GM19463 (cell line): ENCODE data around the gene GPC4.
"Not testable (repeated sequence)": the region's sequence is repeated elsewhere in the genome, so short reads cannot be mapped to it uniquely, and the experiment has no call there.

ENCODE experiments used
- ATAC-seq: cut with Tn5 transposase; IDR thresholded peaks from one replicate; pipeline ENCODE4 v1.9.1; 2021; ENCODE audit warnings: mild to moderate bottlenecking, moderate library complexity; ENCODE audit not compliant: unreplicated experiment

GPC4 gene

DNA sequence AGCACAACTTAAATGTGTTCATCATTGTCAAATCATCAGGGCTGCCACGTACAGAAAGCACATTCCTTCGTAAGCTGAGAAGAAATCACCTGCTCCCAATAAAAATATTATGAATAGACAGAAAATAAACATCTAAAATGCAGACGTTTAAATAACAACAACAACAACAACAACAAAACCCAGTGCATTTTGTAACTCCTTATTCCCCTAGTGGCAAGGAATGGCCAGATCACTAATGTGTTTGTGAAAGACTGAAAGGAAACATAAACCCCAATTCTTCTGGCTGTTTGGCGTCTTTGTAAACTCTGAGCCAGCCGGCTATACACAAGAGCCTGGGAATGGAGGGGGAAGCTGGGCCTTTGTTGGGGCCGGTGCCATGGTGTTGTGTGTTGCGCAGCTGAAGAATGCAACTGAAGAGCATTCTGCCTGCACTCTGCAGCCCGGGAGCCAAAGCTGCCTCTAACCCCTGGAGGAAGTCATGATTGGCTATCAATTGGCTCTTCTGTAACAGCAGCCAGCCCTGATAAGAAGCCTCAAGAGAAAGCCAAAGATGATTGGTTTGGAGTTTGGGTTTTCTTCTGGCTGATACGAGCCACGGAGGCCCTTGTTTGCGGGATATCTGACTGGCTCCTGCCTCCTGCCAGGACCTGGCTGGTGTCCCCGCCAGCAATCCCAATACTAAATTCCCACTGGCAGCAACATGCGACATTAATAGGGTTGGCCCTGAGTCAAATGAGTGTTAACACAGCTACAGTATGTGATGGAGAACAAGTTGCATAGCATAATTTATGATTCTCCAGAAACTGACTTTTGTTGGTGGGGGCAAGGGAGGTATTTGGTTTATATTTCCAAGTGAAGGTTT is 107.4 kb downstream of the GPC4 start:
- ATAC-seq = no peak

DNA sequence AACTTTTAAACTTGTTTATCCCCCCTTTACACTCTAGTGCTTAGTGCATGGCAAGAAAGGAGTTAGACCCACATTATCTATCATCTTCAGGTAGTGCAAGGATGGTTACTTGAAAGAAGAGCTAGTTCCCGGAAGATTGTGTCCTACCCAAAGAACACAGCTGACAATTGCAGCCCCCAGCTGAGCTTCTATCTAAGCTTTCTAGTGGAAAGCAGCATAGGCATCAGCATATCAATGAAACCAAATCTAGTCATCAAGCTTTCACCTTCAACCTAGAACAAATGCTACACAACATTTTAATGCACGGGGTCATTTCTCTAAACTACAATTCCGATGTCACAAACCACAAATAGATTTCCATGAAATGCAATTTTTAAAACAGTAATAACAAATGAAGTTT is 108.2 kb downstream of the GPC4 start:
- ATAC-seq = no peak

DNA sequence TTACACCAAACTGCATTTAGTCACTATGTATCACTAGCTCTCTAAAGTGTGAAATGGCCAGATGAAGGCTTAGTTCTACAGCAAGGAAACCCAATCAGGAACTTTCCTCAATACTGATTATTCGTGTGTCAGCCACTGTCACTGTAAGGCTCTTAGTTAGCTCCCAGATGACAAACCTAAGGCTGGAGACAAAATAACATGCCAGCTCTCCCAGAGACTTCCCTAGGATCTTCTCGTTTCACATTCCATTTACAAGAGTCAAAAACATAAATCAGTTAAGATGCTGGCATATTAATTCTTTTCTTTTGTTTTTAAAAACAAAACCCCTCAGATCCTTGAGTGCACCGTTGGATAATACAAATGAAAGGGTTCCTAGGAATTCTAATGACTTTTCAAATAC is 109.0 kb downstream of the GPC4 start:
- ATAC-seq = no peak

DNA sequence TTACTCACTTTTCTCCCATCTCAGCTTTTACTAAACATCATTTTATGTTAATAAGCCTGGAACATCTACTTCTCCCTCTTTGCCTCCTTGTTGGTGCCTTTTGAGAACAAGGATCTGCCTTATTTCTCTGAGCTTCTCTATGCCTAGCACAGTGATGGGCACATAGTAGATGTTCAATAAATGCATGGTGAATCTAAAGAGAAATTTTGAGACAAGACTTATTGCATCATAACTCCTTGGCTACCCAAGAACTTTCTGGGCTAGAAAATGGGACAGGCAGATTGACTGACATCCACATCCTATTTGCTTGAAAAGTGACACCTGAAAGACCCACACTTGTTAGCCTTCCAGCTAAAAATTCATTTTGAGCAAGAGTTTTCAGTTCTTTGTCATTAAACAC is 109.9 kb downstream of the GPC4 start:
- ATAC-seq = no peak

DNA sequence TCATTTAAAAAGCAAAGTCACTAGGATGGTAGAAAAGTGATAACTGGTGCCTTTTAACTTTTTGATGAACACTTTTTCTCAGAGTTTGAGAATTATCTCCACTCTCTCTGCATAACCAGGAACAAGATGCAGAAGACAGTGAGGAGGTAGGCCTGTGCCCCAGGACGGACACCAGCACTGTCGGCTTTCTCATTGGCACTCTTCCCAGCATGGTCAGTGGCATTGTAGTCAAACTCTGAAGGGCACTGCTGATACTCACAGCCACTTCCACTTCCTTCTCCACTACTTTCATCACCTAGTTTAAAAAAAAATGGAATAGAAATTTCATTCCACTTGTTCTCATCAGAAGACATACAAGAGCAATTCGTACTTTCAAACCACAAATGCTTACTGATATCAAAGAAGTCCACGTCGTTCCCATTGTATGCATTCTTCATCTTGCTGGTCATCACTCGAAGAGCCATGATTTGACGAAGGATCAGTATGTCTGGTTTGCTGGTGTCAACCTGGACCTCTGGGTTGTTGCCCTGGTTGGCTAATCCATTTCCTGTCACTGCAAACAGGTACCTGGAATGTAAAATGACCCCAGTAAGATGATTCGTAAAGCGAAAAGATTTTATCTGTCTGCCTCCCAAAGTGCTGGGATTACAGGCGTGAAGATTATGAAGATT is 112.4 kb downstream of the GPC4 start:
- ATAC-seq = no peak

DNA sequence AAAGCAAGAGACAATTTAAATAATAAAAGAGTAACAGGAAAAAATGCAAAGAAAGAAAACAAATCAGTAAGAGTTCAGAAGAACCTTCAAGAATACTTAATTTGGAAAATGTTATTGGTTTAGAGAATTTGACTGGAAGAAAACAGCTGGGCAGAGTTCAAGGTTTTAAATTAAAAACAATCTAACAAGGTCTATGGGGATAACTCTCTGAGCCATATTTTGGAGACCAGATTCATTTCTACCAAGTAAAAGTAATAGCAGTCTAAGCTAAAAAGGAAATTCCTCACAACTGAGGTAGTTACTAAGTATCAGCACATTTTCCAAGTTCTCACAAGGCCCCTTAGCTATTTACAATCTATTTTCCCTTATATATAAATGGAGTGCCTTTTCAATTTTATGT is 114.7 kb downstream of the GPC4 start:
- no peak for ATAC-seq

DNA sequence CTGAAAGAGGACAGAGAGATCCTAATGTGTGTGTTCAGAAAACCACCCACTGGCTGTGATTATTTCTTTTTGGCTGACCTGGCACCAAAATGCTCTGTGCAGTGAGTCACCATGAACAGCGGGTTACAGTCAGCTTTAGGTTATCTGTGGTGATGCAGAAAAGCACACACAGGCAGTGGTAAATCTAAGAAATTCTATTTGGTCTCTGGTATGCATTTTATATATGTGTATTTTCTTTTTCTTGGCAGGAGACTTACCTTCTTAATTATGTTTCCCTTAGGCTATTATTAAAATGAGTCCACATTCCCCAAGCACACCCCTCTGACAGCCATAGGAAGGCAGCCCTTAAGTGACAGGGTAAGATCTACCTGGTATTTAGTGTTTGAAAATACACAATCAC is 118.0 kb downstream of the GPC4 start:
- ATAC-seq = no peak

DNA sequence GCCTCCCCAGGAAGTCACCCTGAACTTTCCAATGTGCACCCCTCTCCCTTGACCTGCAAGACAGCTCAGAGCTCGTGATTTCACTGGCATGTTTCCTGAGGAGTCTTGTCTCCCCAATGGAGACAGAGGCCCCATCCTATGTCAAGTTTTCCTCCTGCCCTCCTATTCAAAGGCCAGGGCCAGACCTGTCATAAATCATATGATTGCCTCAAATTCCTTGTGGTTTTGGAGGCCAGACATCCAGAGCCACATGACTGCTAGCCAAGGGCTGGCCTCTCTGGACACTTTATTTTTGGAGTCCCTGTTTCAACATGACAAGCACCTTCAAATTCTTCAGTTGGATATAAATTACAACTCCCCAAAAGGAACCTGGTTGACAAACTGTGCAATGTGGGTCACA is 121.2 kb downstream of the GPC4 start:
- no peak for ATAC-seq

DNA sequence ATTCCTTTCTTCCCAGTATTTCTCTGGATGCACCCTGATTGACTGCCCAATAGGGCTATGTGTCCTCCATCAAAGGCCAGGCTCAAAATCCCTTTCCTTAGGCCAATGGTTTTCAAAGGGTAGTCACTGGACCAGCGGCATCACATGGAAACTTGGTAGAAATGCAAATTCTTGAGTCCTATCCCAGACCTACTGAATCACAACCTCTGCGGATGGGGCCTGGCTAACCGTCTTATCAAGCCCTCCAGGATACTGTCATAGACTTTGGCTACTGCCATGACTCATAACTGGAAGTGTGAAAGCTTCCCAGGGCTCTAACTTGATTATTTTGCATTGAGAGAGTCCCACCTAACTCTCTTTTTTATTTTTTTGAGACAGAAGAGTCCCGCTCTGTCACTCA is 125.2 kb downstream of the GPC4 start:
- no peak for ATAC-seq

DNA sequence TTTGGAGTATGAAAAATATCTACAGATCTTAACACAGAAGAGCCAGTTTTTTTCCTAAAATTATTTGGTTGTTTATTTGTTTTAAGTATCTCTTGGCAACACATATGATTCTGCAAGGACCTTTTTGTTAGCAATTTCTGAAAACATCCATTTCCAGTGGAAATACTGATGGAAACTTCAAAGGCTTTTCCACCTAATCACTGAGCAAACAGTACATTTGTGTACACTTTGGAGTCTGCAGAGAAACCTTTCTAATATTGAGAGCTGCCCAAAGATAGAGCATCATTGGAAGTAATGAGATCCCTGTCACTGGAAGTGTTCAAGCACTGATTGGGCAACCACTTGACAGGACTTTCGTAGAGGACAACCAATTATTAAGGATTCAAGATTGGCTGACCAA is 127.4 kb downstream of the GPC4 start:
- no peak for ATAC-seq

DNA sequence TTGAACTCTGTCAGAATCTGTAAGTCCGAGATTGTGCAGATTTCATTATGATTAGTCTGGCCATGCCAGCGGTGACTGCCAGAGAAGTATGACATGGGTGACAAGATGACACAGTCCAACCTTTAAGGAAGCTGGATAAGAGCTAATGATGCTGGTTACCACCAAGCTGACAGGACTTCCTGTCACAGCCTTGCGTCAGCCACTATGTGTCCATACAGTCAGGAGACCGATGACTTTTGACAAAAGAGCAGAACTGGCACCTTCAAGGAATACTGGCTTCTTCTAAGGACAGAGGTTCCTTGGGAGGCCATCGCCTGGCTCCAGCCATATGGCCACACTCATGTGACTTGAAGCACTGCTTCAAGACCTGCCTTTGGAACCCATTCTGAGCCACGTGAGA is 129.9 kb downstream of the GPC4 start:
- no peak for ATAC-seq

DNA sequence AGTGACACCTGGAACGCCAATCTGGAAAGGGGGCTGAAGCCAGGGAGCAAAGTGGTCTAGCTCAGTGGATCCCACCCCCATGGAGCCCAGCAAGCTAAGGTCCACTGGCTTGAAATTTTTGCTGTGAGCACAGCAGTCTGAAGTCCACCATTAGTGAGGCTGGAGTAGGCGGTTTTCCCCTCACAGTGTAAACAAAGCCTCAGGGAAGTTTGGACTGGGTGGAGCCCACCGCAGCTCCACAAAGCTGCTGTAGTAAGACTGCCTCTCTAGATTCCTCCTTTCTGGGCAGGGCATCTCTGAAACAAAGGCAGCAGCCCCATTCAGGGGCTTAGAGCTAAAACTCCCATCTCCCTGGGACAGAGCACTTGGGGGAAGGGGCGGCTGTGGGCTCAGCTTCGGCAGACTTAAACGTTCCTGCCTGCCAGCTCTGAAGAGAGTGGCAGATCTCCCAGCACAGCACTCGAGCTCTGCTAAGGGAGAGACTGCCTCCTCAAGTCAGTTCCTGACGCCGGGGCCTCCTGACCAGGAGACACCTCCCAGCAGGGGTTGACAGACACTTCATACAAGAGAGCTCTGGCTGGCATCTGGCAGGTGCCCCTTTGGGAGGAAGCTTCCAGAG is 136.1 kb downstream of the GPC4 start:
- ATAC-seq = not testable (repeated sequence)

DNA sequence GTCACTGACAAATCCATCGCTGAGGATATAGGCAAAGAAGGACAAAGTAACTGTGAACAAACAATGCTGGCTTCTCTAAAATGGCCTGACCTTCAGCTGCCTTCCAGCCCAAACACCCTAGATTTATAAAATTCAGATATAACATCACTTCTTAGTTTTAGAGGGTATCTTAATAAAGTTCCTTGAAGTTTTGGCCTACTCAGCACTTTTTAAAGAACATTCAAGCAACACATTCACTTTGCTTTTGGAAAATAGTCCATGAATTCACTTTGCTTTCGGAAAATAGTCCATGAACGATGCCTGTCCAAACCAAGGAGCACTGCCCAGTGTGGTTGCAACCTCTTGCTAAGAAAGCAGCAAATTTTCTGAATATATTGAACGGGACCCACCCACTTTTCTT is 142.1 kb downstream of the GPC4 start:
- ATAC-seq = no peak

DNA sequence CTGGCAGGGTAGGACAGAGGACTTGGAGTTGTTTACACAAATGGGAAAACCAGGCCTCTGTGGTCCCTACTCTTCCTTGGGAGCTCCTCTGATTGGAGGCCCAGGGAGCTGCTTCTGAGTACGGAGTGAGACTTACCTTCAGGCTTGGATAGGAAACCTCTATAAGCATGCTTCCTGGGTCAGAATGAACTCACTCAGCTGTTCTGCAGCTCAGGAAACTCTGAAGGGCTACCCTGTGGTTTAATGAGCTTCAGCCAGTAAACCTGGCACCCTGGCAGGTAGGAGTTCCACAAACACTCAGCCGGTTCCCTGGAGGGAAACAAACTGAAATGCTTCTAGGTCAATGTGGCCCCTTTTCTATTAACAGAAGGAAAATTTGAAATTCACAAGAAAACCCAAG is 146.1 kb downstream of the GPC4 start:
- ATAC-seq = no peak

DNA sequence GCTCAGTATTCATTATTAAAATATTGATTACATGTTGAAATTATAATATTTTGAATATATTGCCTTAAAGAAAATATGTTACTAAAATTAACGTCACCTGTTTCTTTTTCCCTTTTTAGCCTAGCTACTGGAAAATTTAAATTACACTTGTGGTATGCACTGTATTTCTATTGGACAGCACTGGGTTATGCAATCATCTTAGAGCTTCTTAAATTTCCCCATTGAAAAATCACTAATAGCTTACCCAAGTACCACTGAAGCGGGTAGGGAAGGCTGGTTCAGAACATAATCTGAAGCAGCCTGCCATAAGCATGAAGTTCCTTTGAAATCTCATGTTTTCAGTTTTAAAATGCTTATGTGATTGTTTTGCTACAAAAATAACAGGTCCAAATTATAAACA is 147.7 kb downstream of the GPC4 start:
- no peak for ATAC-seq

DNA sequence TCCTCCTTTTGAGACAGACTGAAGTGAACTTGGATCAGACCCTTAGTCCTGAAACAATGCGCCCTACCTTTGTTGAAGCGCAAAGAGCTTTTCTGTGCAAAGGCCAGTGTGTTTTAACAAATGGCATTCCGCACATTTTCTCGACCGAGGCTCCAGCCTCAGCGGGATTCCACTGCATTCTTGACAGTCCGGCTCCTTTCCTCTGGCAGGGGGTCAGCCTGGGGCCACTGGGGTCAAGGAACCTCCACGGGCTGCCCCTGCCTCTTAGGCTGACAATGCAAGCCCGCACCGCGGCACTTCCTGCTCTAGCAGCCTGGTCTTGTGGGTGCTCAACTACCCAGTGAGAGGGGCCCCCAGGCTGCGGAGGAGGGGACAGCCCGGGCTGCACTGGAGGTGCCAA is 150.0 kb downstream of the GPC4 start:
- ATAC-seq = no peak

DNA sequence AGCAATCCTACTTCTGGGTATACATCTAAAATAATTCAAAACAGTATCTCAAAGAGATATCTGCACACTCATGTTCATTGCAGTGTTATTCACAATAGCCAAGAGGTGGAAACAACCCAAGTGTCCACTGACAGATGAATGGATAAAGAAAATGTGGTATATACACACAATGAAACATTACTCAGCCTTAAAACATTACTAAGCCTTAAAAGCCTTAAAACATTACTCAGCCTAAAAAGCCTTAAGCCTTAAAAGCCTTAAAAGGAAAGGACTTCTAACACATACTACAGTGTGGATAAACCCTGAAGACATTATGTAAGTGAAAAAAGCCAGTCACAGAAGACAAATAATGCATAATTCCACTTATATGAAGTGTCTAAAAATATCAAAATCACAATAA is 156.8 kb downstream of the GPC4 start:
- ATAC-seq = no peak

DNA sequence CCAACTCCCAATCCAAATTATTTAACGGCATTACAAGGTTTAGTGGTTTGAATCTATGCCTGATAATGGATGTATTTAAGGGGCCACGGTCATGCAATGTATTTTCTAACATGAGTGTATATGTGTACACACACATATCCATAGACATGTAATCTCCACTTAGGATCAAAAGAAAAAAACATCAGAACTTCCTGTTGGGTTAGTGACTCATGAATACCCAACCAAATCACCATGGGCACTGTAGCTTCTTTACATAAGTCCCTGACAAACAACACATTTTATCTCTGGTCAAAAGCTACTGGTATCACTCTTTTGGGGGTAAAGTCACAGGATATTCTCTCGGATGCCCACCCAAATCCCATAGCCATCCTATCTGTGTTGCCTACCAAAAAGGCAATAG is 160.6 kb downstream of the GPC4 start:
- no peak for ATAC-seq

DNA sequence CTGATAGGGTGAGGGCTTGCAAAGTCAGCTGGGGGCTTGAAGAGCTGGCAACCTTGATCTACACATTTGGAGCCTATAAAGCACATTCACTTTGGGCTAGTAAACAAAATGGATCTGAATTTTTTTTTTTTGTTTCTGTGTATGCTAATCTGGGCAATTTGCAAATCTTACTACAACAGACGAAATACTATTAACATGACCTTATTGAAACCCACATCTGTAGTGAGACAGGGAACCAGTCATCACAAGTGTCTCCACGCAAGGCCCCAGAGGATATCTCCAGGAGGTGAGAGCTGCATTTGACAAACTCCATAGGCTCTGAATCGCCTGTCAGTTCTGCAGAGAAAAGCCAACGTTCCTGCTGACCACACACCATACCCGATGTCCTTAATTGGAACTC is 164.1 kb downstream of the GPC4 start:
- ATAC-seq = no peak

DNA sequence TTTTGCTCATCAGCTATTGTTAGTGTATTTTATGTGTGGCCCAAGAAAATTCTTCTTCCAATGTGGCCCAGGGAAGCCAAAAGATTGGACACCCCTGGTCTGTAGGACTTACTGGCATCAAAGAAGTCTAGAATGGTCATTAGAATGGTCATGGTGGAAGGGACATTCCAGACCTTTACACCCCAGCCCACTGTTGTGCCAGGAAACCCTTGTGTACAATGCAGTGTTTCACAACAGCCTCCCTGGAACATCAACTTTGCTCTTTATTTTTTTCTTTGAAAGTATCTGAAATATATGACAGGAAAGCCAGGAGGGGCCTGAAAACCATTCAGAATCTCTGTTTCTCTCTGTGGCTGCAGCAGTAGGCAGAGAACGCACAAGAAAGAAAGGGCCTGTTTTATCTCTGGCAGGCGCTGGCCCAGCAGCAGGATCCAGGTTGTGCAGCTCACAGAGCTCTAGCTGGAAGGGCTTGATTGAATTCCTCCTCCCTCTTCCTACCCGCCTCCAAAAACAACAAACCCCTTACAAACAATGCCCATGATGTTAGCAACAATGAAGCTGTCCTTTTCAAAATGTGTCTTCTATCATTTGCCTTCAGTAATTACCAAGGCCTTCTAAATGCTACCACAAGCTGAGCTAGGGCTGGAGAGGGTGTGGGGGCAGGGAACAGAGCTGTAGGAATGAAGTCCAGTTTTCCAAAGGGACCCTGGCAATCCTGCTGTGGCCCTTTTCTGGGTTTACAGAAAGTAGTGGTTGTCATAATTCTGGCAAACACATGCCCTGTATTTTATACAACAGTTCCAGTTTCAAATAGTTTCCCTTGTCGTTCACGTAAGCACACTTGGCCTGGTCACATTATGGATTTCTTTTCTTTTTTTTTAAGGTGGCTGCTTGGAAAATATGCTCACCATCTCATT is 164.8 kb downstream of the GPC4 start:
- no peak for ATAC-seq
